Renal pelvis (tissue), 12 donors: ENCODE measurements around the gene SLAMF7. TPM values are rescaled to one million over a fixed set of nuclear protein-coding genes. Genes with fewer than 3 reads are reported as not detected.
"Not testable (repeated sequence)": the region's sequence is repeated elsewhere in the genome, so short reads cannot be mapped to it uniquely, and the experiment has no call there.

Source experiments
- DNase-seq: peaks from one replicate; pipeline ENCODE4 v3.0.0-alpha.2; 2013
- long read RNA-seq, 16 experiments: transcript quantifications; one replicate each; lab custom pipeline, GENCODE V29; 2026
- polyA plus RNA-seq, 3 donors: library from polyadenylated mRNA; unstranded; fragments of 120-200 nt; gene quantifications; one replicate each; pipeline ENCODE4 v1.2.1, GENCODE V29; 2013; ENCODE audit not compliant: insufficient read length in 3 of 3

Gene SLAMF7
- polyA plus RNA-seq, result under 1 TPM; 0.30 to 0.43 (median 0.36) TPM
- long read RNA-seq, donor 1, result 0 reads
- long read RNA-seq, donor 2, result 0 reads
- long read RNA-seq, donor 3, result 0 reads
- long read RNA-seq, donor 4, result 0 reads
- long read RNA-seq, donor 5, result 0 reads
- long read RNA-seq, donor 6, result 0 reads
- long read RNA-seq, donor 7, result 0 reads
- long read RNA-seq, donor 8, result 0 reads
- long read RNA-seq, donor 9, result 0 reads
- long read RNA-seq, donor 10, result 0 reads
- long read RNA-seq, donor 11, result 0 reads
- long read RNA-seq, donor 12, result 0 reads
- long read RNA-seq, donor 13, result 0 reads
- long read RNA-seq, donor 14, result 0 reads
- long read RNA-seq, donor 15, result 0 reads
- long read RNA-seq, donor 16, result 0 reads

- no peak for DNase-seq
These were observed at the start of gene SLAMF7 for GRCh38 chr1:160739098-160739511. Gene SLAMF7, plus strand, starts transcription at chr1:160739247. Its CDS starts 55 bp downstream, at chr1:160739302.

- not testable (repeated sequence) for DNase-seq
These were observed 46.7 kb upstream of the SLAMF7 start for GRCh38 chr1:160692390-160692789.

- no peak for DNase-seq
These were observed 36.9 kb upstream of the SLAMF7 start for GRCh38 chr1:160702100-160702499.

- DNase-seq, result no peak
These were observed 34.8 kb upstream of the SLAMF7 start for GRCh38 chr1:160704250-160704649.

- DNase-seq, result not testable (repeated sequence)
These were observed 33.8 kb upstream of the SLAMF7 start for GRCh38 chr1:160705212-160705621.

GRCh38 chr1:160705742-160706141 is 33.3 kb upstream of the SLAMF7 start:
- no peak for DNase-seq

GRCh38 chr1:160706526-160707235 is 32.4 kb upstream of the SLAMF7 start:
- no peak for DNase-seq

GRCh38 chr1:160707236-160708064 is 31.6 kb upstream of the SLAMF7 start:
- DNase-seq, result no peak

GRCh38 chr1:160708118-160708517 is 30.9 kb upstream of the SLAMF7 start:
- DNase-seq, result no peak

- no peak for DNase-seq
These were observed 30.2 kb upstream of the SLAMF7 start for GRCh38 chr1:160708801-160709200.

- DNase-seq, result no peak
These were observed 29.3 kb upstream of the SLAMF7 start for GRCh38 chr1:160709715-160710114.

- no peak for DNase-seq
These were observed 28.4 kb upstream of the SLAMF7 start for GRCh38 chr1:160710517-160711252.

GRCh38 chr1:160711276-160711601 is 27.8 kb upstream of the SLAMF7 start:
- no peak for DNase-seq

- no peak for DNase-seq
These were observed 27.3 kb upstream of the SLAMF7 start, which contains the start of gene CD48 for GRCh38 chr1:160711602-160712311. Gene CD48, minus strand, starts transcription at chr1:160711822. Its CDS starts 59 bp downstream, at chr1:160711763.

- not testable (repeated sequence) for DNase-seq
These were observed 26.4 kb upstream of the SLAMF7 start for GRCh38 chr1:160712525-160713080.

GRCh38 chr1:160713161-160713560 is 25.9 kb upstream of the SLAMF7 start:
- DNase-seq, result no peak

- DNase-seq, result not testable (repeated sequence)
These were observed 24.9 kb upstream of the SLAMF7 start for GRCh38 chr1:160714034-160714648.

- DNase-seq, result no peak
These were observed 23.0 kb upstream of the SLAMF7 start for GRCh38 chr1:160716013-160716412.

- no peak for DNase-seq
These were observed 21.7 kb upstream of the SLAMF7 start for GRCh38 chr1:160717306-160717705.

GRCh38 chr1:160718210-160718609 is 20.8 kb upstream of the SLAMF7 start:
- DNase-seq, result no peak
